Measurements from ENCODE around the gene GID4. TPM values are rescaled to one million over a fixed set of nuclear protein-coding genes. Genes with fewer than 3 reads are reported as not detected.
A peak's percentile ranks its signal among the peaks of the same experiment; 100 is the strongest.

GID4 gene
- total RNA-seq, 2 donors from 2014 or later, result 11.0 to 19.1 TPM

DNA sequence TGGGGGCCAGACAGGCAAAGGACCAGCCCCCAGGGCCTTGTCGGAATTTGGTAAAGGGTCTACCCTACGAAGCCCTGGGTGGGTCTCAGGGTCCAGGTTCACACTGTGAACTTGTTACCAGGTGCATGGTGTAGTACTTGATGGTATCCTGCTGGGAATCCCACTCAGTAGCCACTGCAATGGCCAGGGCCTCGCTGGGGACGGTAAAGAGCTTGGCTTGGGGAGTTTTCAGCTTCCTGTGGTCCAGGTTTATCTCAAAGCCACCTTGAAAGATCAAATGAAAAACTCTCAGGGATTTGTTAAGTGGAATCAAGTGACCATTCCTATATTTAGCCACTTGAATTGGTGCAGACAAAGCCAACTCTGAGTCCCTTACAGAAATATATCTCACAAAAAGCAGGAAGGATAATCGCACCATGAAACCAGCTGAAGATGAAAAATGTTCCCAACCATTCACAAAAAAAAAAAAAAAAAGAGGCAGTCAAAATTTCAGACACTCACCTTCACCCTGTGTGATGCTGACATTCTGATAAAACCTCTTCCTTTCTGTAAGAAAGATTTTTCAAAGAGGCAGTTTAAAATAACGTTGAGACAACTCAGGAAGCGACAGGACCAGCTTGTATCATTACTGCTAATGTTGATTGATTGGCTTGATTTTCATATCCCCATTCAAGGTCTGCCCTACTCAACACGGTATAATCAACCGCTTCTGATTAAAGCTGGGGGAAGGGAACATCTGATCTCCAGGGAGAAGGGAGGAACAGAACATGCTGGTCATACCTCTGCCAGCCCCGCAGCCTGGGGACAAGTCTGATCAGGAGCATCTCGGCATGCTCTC, 10.9 kb upstream of the GID4 start:
- no peaks in the 10 kb centered on the region for H3K36me3 ChIP-seq
- H3K9me3 ChIP-seq, result no peaks in the 10 kb centered on the region
- H3K27ac ChIP-seq, result no peak overlapping the region
- intact Hi-C loops (cut with DNase I), result no loop called here
- H3K4me3 ChIP-seq, result no peak overlapping the region
- TF ChIP-seq POLR2A (IDR thresholded peaks at IDR 0.05) (no peak), CTCF (IDR thresholded peaks at IDR 0.05) (no peak), POLR2AphosphoS5 (IDR thresholded peaks at IDR 0.05) (no peak)
- H3K4me1 ChIP-seq (replicated peaks), result no peaks in the 10 kb centered on the region
- no peak for DNase-seq (ENCODE audit: low spot score)
- WGBS, result 64% methylated on average over 11 of the region's 11 CpGs
- no peaks in the 10 kb centered on the region for H3K27me3 ChIP-seq (replicated peaks; ENCODE audit: insufficient read depth)

DNA sequence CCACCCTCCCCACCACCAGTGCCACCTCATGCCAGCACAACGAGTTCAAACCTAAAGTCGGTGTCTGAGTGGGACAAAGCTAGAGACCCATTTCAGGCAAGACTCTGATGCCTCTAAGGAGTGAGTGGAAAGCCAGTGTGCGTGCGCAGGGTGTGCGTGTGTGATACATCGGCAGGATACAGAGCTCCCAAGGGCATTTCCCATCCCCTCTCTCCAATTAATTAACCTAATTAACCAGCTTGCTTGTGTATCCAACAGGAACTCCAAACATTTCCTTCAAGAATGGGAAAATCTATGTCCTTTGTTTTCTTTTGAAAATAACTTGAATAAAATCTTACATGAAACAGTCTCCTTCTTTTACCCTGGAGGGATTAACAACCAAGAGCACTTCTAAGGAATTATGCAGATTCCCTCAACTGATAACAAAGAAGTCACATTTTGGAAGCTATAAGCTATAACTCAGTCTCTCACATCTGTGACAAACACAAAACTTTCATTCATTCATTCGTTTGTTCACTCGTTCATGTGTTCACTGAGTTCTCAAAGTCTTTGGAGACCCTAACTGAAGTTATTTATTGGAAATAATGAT, 10.2 kb upstream of the GID4 start:
- no peak for DNase-seq (ENCODE audit: low spot score)
- Histone ChIP-seq H3K4me1 (replicated peaks) (no peaks in the 10 kb centered on the region), H3K9me3 (no peaks in the 10 kb centered on the region), H3K36me3 (no peaks in the 10 kb centered on the region), H3K27ac (no peak overlapping the region), H3K27me3 (replicated peaks; ENCODE audit: insufficient read depth) (no peaks in the 10 kb centered on the region), H3K4me3 (no peak overlapping the region)
- intact Hi-C loops (cut with DNase I), result no loop called here
- TF ChIP-seq CTCF (IDR thresholded peaks at IDR 0.05), result no peak
- no peak for TF ChIP-seq POLR2A (IDR thresholded peaks at IDR 0.05)
- TF ChIP-seq POLR2AphosphoS5 (IDR thresholded peaks at IDR 0.05), result no peak
- WGBS, result 73% methylated on average over 8 of the region's 8 CpGs

DNA sequence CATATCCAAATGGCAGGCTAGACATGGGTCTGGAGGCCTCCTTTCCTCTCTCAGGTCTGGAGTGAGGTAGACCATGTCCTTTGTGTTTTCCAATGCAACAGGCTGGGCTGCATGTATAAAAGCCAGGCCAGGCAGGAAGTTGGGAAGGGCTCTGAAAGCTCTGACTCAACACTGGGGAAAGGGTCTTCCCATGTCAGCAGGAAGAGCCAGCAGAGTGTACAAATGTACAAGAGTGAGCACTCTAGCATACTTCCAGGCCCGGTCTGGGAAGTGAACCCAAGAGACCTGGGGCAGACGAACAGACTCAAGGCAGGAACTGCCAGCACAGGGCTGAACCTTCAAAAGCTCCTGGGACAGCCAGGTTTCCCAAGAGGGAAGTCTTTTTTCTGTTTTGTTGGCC, 7.3 kb upstream of the GID4 start:
- no peaks in the 10 kb centered on the region for H3K27me3 ChIP-seq (replicated peaks; ENCODE audit: insufficient read depth)
- DNase-seq (ENCODE audit: low spot score), result no peak
- no peak overlapping the region for H3K4me3 ChIP-seq
- H3K4me1 ChIP-seq (replicated peaks), result no peaks in the 10 kb centered on the region
- intact Hi-C loops (cut with DNase I), result loop anchor here (10.0 kb wide), 2 partner anchors 217 to 677 kb away; no protein-coding TSS in a partner anchor
- H3K36me3 ChIP-seq, result no peaks in the 10 kb centered on the region
- no peak overlapping the region for H3K27ac ChIP-seq
- 86% methylated on average over 2 of the region's 2 CpGs for WGBS
- H3K9me3 ChIP-seq, result no peaks in the 10 kb centered on the region
- TF ChIP-seq POLR2A (IDR thresholded peaks at IDR 0.05) (no peak), POLR2AphosphoS5 (IDR thresholded peaks at IDR 0.05) (no peak), CTCF (IDR thresholded peaks at IDR 0.05) (no peak)

- Histone ChIP-seq H3K27ac (no peak overlapping the region), H3K9me3 (no peaks in the 10 kb centered on the region), H3K27me3 (replicated peaks; ENCODE audit: insufficient read depth) (no peaks in the 10 kb centered on the region), H3K36me3 (no peaks in the 10 kb centered on the region), H3K4me3 (no peak overlapping the region), H3K4me1 (replicated peaks) (no peaks in the 10 kb centered on the region)
- DNase-seq (ENCODE audit: low spot score), result peak; percentile 73
- intact Hi-C loops (cut with DNase I), result loop anchor here (10.0 kb wide), 2 partner anchors 219 to 679 kb away; no protein-coding TSS in a partner anchor
- WGBS, result 25% methylated on average over 5 of the region's 5 CpGs
- TF ChIP-seq POLR2AphosphoS5 (IDR thresholded peaks at IDR 0.05) (peak; percentile 89), CTCF (IDR thresholded peaks at IDR 0.05) (peak; percentile 15 to 88 (median 81)), POLR2A (IDR thresholded peaks at IDR 0.05) (no peak)
Measured at GRCh38 chr17:18033442-18034099, 5.6 kb upstream of the GID4 start.
